OCI-LY1 (cell line): ENCODE measurements around the gene APOC3.

Experiments used
- EZH2 ChIP-seq: fragments of 200-600 bp; sonication (generic), shearing (Covaris generic); IDR thresholded peaks from 2 replicates; pipeline ENCODE4 v1.8.0; 2017; ENCODE audit warnings: borderline replicate concordance, mixed run types, mild to moderate bottlenecking, antibody characterized with exemption, low read length, moderate library complexity, mixed read lengths
- TF ChIP-seq, protein P1 (sequence below): fragments of 200-600 bp; sonication (generic), shearing (Covaris generic); IDR thresholded peaks from 2 replicates; pipeline ENCODE4 v1.5.1; 2017; ENCODE audit warnings: mild to moderate bottlenecking, antibody characterized with exemption, low read length, moderate library complexity, mixed read lengths

GRCh38 chr11:116827461-116827860, 2.2 kb upstream of the APOC3 start:
- TF ChIP-seq, protein P1, sequence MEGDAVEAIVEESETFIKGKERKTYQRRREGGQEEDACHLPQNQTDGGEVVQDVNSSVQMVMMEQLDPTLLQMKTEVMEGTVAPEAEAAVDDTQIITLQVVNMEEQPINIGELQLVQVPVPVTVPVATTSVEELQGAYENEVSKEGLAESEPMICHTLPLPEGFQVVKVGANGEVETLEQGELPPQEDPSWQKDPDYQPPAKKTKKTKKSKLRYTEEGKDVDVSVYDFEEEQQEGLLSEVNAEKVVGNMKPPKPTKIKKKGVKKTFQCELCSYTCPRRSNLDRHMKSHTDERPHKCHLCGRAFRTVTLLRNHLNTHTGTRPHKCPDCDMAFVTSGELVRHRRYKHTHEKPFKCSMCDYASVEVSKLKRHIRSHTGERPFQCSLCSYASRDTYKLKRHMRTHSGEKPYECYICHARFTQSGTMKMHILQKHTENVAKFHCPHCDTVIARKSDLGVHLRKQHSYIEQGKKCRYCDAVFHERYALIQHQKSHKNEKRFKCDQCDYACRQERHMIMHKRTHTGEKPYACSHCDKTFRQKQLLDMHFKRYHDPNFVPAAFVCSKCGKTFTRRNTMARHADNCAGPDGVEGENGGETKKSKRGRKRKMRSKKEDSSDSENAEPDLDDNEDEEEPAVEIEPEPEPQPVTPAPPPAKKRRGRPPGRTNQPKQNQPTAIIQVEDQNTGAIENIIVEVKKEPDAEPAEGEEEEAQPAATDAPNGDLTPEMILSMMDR = no peak
- no peak for TF ChIP-seq EZH2
